HG02852 (cell line): ENCODE data around the gene TTC19.
A peak's percentile ranks its signal among the peaks of the same experiment; 100 is the strongest.

ENCODE experiments used
- ATAC-seq: cut with Tn5 transposase; IDR thresholded peaks from one replicate; pipeline ENCODE4 v1.9.1; 2021; ENCODE audit warnings: mild to moderate bottlenecking, moderate library complexity; ENCODE audit not compliant: unreplicated experiment

TTC19 gene, protein sequence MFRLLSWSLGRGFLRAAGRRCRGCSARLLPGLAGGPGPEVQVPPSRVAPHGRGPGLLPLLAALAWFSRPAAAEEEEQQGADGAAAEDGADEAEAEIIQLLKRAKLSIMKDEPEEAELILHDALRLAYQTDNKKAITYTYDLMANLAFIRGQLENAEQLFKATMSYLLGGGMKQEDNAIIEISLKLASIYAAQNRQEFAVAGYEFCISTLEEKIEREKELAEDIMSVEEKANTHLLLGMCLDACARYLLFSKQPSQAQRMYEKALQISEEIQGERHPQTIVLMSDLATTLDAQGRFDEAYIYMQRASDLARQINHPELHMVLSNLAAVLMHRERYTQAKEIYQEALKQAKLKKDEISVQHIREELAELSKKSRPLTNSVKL

DNA sequence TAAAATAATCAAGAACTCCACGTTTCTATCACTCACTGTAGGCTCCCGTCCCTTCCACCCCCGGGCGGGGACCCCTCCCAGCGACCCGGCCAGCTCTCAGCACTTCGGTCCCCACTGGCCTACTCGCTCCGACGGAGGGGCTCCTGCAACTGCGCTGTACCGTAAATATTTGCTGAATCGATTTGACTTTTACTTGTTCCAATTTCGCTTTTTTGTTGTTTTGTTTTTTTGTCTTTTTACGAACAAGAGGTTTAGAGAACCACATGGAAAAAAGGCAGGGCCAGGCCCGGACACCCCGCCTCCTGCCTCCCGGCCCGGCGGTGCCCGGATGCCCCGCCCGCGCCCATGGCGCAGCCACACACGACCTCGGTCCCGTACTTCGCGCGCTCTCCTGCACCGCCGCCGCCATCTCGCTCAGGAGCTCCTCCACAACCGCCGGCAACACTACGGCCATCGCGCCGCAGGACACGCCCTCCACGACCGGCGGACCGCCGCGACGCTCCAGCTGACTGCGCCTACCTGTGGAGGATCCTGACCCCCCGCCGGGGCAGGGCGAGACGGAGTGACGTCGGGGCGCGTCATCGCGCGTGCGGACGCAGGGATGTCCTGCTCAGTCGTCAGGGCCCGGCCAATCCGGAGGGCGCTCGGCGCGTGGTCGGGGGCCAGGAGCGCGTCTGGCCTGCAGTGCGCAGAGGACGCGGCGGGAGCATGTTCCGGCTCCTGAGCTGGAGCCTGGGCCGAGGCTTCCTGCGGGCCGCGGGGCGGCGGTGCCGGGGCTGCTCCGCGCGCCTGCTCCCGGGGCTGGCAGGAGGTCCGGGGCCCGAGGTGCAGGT is at the start of gene TTC19, which contains the start of gene ZSWIM7:
TTC19 (plus strand) TSS at position 684 of the 833 bp plus-strand sequence; CDS start at position 709, 25 bp downstream.
ZSWIM7 (minus strand) TSS at position 564 of the 833 bp plus-strand sequence; CDS start at position 454, 110 bp downstream.
- ATAC-seq = peak; percentile 91

GRCh38 chr17:15951368-15952047 is 48.1 kb upstream of the TTC19 start:
- no peak for ATAC-seq

GRCh38 chr17:15952048-15952532 is 47.5 kb upstream of the TTC19 start:
- no peak for ATAC-seq

DNA sequence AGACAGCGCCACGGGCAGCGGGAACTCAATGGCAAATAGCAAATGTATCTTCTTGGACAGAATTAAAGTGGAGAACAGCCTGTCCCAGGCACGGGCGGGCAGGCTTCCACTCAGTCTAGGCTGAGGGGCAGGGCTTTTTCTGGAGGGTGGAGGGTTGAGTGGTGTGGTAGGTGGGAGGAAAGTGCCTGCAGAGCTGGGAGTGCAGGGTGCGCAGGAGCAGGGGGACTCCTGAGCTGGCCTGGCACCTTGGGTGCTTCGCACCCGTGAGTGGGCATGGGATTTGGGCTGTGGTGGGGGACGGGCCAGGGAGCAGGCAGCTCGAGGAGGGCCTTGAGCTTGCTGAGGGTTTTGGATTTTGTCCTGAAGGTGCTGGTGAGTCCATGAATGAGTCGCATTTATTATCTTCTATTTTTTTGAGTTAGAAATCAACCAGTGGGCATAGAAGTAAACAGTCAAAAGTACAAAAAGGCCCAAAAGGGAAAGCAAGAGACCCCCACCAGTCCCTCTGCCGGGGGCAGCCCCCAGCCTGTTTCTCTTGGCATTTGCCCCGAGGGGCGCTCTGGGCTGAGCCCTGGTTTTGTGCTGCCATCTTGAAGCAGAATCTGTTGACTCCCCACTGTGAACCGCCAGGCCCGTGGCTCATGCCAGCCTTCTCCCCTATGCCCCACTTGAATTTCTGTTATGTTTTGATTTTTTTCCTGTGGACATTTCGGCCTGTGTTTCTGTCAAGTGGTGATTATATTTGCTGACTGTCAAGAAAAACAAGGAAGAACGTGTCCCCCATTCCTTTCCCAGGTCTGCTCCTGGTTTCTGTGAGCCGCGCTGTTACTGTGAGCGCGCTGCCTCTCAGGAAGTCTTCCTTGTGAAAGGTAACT is 46.5 kb upstream of the TTC19 start:
- no peak for ATAC-seq

GRCh38 chr17:15954222-15954621 is 45.4 kb upstream of the TTC19 start:
- no peak for ATAC-seq

DNA sequence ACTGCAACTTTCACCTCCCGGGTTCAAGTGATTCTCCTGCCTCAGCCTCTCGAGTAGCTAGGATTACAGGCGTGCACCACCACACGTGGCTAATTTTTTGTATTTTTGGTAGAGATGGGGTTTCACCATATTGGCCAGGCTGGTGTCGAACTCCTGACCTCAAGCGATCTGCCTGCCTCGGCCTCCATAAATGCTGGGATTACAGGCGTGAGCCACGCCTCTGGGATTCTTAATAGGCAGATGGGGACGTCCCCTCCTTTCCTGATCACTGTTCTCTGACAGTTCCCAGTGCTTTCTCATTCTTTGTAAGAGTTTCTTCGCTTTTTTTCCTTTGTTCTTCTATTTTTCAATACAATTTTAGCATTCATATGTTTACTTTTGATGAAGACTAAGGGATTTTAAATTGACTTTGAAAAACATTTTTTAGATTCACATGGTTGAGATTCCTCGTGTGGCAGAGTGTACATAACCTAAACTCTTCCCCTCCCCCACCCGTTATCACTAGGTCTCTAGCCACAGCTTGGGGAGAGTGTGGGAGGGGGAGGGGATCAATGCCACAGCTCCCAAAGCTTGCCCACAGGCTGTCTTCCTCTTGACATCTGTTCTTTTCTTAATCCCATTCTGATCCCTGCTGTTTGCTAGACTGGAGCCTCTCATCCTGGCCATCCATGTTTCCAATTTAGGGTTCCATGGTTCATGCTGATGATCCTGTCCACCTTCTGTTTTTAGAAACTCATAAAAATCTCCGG is 43.7 kb upstream of the TTC19 start:
- ATAC-seq = no peak

DNA sequence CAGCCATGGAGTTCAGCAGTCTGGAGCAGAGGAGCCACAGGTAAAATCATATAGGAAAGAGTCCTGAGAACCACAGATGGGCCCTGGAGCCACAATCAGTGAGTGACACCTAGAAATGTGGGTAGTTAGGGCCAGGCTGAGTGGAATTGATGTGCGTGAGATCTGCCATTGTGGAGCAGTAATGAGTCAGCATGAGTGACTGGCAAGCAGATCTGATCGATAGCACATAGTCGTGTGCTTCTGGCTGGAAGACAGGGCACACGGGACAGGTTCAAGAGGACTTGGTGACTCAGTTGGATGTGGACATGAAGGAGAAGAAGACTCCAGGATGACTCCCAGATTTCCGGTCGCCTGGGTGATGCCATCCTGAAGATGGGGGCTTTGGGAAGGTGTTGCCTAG is 42.4 kb upstream of the TTC19 start:
- ATAC-seq = no peak

DNA sequence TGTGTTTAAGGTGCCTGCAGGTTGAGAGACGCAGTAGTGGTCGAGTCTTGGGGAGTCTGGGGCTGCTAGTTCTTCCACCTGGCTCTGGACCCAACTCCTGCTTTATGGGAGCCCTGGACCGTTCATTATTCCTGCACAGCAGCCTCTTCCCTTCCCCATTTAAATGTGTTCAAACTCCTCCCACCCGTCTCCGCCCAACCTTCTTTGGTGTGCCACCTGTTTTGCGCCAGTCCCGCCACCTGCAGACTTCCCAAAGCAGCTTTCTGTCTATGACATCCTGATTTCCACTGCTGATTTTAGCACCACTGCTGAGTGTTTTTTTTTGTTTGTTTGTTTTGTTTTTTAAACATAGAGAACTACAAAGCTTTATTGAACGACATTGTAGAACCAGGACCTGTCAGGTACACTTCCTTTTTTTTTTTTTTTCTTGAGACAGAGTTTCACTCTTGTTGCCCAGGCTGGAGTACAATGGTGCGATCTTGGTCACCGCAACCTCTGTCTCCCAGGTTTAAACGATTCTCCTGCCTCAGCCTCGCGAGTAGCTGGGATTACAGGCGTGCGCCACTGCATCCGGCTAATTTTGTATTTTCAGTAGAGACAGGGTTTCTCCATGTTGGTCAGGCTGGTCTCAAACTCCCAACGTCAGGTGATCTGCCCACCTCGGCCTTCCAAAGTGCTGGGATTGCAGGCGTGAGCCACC is 41.9 kb upstream of the TTC19 start:
- no peak for ATAC-seq

DNA sequence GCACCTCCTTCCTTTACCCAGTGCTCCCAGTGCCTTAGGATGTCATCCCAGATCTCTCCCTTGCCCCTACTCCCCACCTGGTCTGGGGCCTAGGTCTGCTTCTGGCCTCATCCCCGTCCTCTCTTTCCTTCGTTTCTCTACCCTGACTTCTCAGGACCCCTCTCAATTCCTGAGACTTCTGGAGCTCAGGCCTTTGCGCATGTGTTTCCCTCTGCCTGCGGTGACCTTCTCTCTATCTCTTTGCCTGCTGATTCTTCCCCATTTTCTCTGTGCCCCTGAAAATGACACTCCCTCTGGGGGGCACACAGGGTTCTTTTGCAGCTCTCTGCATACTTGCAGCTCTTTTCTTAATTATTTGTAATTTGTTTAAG is 41.2 kb upstream of the TTC19 start:
- ATAC-seq = no peak

- ATAC-seq = no peak
These were observed 35.9 kb upstream of the TTC19 start for GRCh38 chr17:15963670-15964110.

GRCh38 chr17:15965528-15965927 is 34.1 kb upstream of the TTC19 start:
- ATAC-seq = no peak

GRCh38 chr17:15966183-15966878 is 33.3 kb upstream of the TTC19 start:
- ATAC-seq = no peak

- ATAC-seq = no peak
These were observed 32.8 kb upstream of the TTC19 start for GRCh38 chr17:15966879-15967248.

- no peak for ATAC-seq
These were observed 31.8 kb upstream of the TTC19 start for GRCh38 chr17:15967706-15968399.

DNA sequence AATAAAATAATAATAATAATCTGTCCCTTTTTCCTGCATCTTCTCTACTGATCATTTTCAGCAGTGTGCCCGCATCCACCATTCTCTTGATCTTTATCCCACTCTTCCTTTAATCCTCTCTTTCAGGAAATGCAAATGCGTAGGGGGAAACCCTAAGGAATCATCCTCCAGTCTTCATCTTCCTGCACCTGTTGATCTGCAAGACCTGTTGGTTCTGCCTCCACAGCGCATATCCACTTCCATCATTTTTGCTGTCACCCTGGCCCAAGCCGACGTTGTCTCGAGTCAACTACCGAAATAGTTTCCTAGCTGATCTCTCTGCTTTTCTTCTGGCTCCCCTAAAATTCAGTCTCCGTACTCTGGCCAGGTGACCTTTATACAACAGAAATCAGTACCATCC is 30.2 kb upstream of the TTC19 start:
- ATAC-seq = no peak

- no peak for ATAC-seq
These were observed 29.1 kb upstream of the TTC19 start for GRCh38 chr17:15970500-15970899.

GRCh38 chr17:15971098-15971678 is 28.4 kb upstream of the TTC19 start:
- ATAC-seq = no peak
